Ovary (tissue), 9 donors: ENCODE measurements around the gene RAX. TPM values are rescaled to one million over a fixed set of nuclear protein-coding genes. Genes with fewer than 3 reads are reported as not detected.

ENCODE experiments used
- DNase-seq, 5 donors: peaks; one replicate each; pipeline ENCODE4 v3.0.0-alpha.2; 2019 to 2020
- H3K27ac ChIP-seq, 2 donors: fragments of 200-600 bp; one replicate each; pipeline versions ENCODE4 v1.5.1 to v1.8.0; 2019 to 2022
- H3K27me3 ChIP-seq: fragments of 200-600 bp; one replicate; pipeline ENCODE4 v1.8.0; 2022
- H3K36me3 ChIP-seq: fragments of 200-600 bp; sonication (generic); one replicate; pipeline ENCODE4 v1.5.1; 2019
- H3K4me1 ChIP-seq: one replicate; pipeline ENCODE4 v1.8.1; 2013; ENCODE audit warnings: mild to moderate bottlenecking, moderate library complexity; ENCODE audit not compliant: insufficient read depth
- H3K4me3 ChIP-seq: fragments of 200-600 bp; sonication (generic); one replicate; pipeline ENCODE4 v1.5.1; 2017
- H3K9me3 ChIP-seq, 2 donors: fragments of 200-600 bp in 1 of 2; sonication (generic) in 1 of 2; one replicate each; pipeline versions ENCODE4 v1.5.1 to v1.8.1; 2013 to 2019; ENCODE audit warnings: mild to moderate bottlenecking in 1 of 2, moderate library complexity in 1 of 2
- CTCF ChIP-seq, 3 donors: fragments of 450-650 bp in 2 of 3; fragments of 200-600 bp in 1 of 3; IDR thresholded peaks; one replicate each; pipeline versions ENCODE4 v1.5.1 to v1.8.0; 2016 to 2022; ENCODE audit warnings: antibody characterized with exemption in 3 of 3, mild to moderate bottlenecking in 1 of 3
- EP300 ChIP-seq: sonication (generic); formaldehyde crosslinking; IDR thresholded peaks from one replicate; pipeline ENCODE4 v1.6.1; 2017; ENCODE audit warnings: antibody characterized with exemption
- POLR2A ChIP-seq: fragments of 450-650 bp; IDR thresholded peaks from one replicate; pipeline ENCODE4 v1.6.1; 2017; ENCODE audit warnings: antibody characterized with exemption, mild to moderate bottlenecking, moderate library complexity
- WGBS, 3 donors: extraction: QIAGEN DNeasy Blood & Tissue Kit in 1 of 3; methylation state at CpG; one replicate each; pipeline versions ENCODE4 v1.1.5 to v1.1.7; 2013 to 2017; 5-methylcytosine and 5-hydroxymethylcytosine counted together
- intact Hi-C, 4 donors: fragments of 100-400 bp; cut with DNase I; formaldehyde crosslinking; loops; one replicate each; pipeline versions ENCODE4 v1.11.0 to v1.15.1; 2022 to 2023
- polyA plus RNA-seq, 2 donors: library from polyadenylated mRNA; stranded (reverse); fragments of 200-250 nt in 1 of 2; fragments of 350-450 nt in 1 of 2; fragmentation: Illumina TruSeq in 1 of 2; extraction: RNeasy Lipid Tissue Mini Kit (QIAGEN cat#74804) in 1 of 2; gene quantifications; one replicate each; pipeline ENCODE4 v1.2.3, GENCODE V29; 2013 to 2014
- total RNA-seq, 7 donors: library from RNA; depleted of rRNA in 2 of 7; stranded (reverse); fragments of >200 nt in 2 of 7; fragmentation: NEBNext Ultra II Directional in 3 of 7; extraction: Animal tissue kit (Norgen Biotek cat#: 25700) in 3 of 7; gene quantifications; one replicate each; pipeline versions ENCODE4 v1.1.0 to v1.2.4, GENCODE V29; 2016 to 2023
- donor health status: DM: no; HTN: no; CAD: no; lungs with moderate emphysema.
- donor health status: DM: no; HTN: no; CAD: no.
- donor health status: Bipolar disorder and iron deficiency.
- donor health status: DM: yes; HTN: yes; CAD: no.
- donor health status: DM: no; HTN: no; CAD: no.
- donor health status: DM: yes; HTN: yes; CAD: no.

Gene RAX
- total and polyA plus RNA-seq, 9 donors: not detected

GRCh38 chr18:59276047-59276446, 2.8 kb upstream of the RAX start:
- Histone ChIP-seq H3K27me3 (no peaks in the 10 kb centered on the region), H3K9me3 (no peaks in the 10 kb centered on the region), H3K36me3 (no peaks in the 10 kb centered on the region), H3K27ac (no peak overlapping the region), H3K4me3 (no peak overlapping the region), H3K4me1 (peaks cover 2% of the 10 kb centered on the region)
- no peak for TF ChIP-seq EP300
- TF ChIP-seq POLR2A: no peak
- TF ChIP-seq CTCF (IDR thresholded peaks at IDR 0.05): no peak
- intact Hi-C loops: no loop called here
- WGBS, 3 donors: 31 to 40% (median 32%) methylated on average over 5 of the region's 5 CpGs
- no peak for DNase-seq

GRCh38 chr18:59275406-59275949, 2.2 kb upstream of the RAX start:
- Histone ChIP-seq H3K4me1 (peaks cover 2% of the 10 kb centered on the region), H3K9me3 (no peaks in the 10 kb centered on the region), H3K4me3 (no peak overlapping the region), H3K27ac (no peak overlapping the region), H3K36me3 (no peaks in the 10 kb centered on the region), H3K27me3 (no peaks in the 10 kb centered on the region)
- intact Hi-C loops: no loop called here
- WGBS, 3 donors: 28 to 35% (median 31%) methylated on average over 6 of the region's 6 CpGs
- TF ChIP-seq EP300 (no peak), POLR2A (no peak), CTCF (IDR thresholded peaks at IDR 0.05) (no peak)
- DNase-seq: no peak

GRCh38 chr18:59274533-59274928, 1.3 kb upstream of the RAX start:
- H3K27me3 ChIP-seq: no peaks in the 10 kb centered on the region
- TF ChIP-seq EP300 (no peak), POLR2A (no peak), CTCF (IDR thresholded peaks at IDR 0.05) (no peak)
- H3K4me3 ChIP-seq: no peak overlapping the region
- intact Hi-C loops: no loop called here
- H3K27ac ChIP-seq: no peak overlapping the region
- H3K36me3 ChIP-seq: no peaks in the 10 kb centered on the region
- WGBS, 3 donors: 17 to 21% (median 20%) methylated on average over 18 of the region's 18 CpGs
- no peak for DNase-seq
- peaks cover 2% of the 10 kb centered on the region for H3K4me1 ChIP-seq
- H3K9me3 ChIP-seq: no peaks in the 10 kb centered on the region

GRCh38 chr18:59273759-59274532, 692 bp upstream of the RAX start:
- Histone ChIP-seq H3K27ac (no peak overlapping the region), H3K4me3 (no peak overlapping the region), H3K4me1 (peaks cover 2% of the 10 kb centered on the region), H3K9me3 (no peaks in the 10 kb centered on the region), H3K36me3 (no peaks in the 10 kb centered on the region), H3K27me3 (no peaks in the 10 kb centered on the region)
- no peak for DNase-seq
- TF ChIP-seq POLR2A: no peak
- WGBS, 3 donors: 3 to 4% (median 3%) methylated on average over 47 to 48 of the region's 48 CpGs
- intact Hi-C loops: no loop called here

- peaks cover 2% of the 10 kb centered on the region for H3K4me1 ChIP-seq
- H3K9me3 ChIP-seq: no peaks in the 10 kb centered on the region
- no peak for DNase-seq
- no peak overlapping the region for H3K4me3 ChIP-seq
- no peaks in the 10 kb centered on the region for H3K27me3 ChIP-seq
- no peak for TF ChIP-seq EP300
- no peak for TF ChIP-seq CTCF (IDR thresholded peaks at IDR 0.05)
- no peaks in the 10 kb centered on the region for H3K36me3 ChIP-seq
- intact Hi-C loops: no loop called here
- 1 to 3% (median 2%) methylated on average over 44 to 52 of the region's 52 CpGs for WGBS, 3 donors
- no peak overlapping the region for H3K27ac ChIP-seq
Observed at GRCh38 chr18:59272221-59272888, 899 bp downstream of the RAX start.
